GM23338 (cell line): ENCODE data around the gene HECTD2. TPM values are rescaled to one million over a fixed set of nuclear protein-coding genes. Genes with fewer than 3 reads are reported as not detected.

Experiments used
- ATAC-seq: fragments of 200-7000 bp; cut with Tn5 transposase; 3 replicates; pipeline ENCODE4 v1.9.1; 2020
- DNase-seq: peaks from one replicate; pipeline ENCODE4 v3.0.0-alpha.2; 2015; ENCODE audit warnings: low spot score
- H2AFZ ChIP-seq: fragments of 200-600 bp; sonication (generic); 2 replicates; pipeline ENCODE4 v1.8.0; 2016; ENCODE audit warnings: antibody characterized with exemption, mild to moderate bottlenecking, moderate library complexity
- H3F3A ChIP-seq: fragments of 200-600 bp; sonication (generic); replicated peaks from 2 replicates; pipeline ENCODE4 v1.8.0; 2017; ENCODE audit warnings: antibody characterized with exemption, mixed run types, low read depth
- H3K27ac ChIP-seq: fragments of 200-600 bp; sonication (generic); 2 replicates; pipeline ENCODE4 v1.6.1; 2016; ENCODE audit warnings: low read depth
- H3K27me3 ChIP-seq: fragments of 200-600 bp; sonication (generic); 2 replicates; pipeline ENCODE4 v1.8.0; 2016; ENCODE audit warnings: mild to moderate bottlenecking, mixed run types, moderate library complexity; ENCODE audit not compliant: insufficient read depth
- H3K36me3 ChIP-seq: fragments of 200-600 bp; sonication (generic); 2 replicates; pipeline ENCODE4 v1.8.0; 2016; ENCODE audit warnings: mild to moderate bottlenecking; ENCODE audit not compliant: insufficient read depth
- H3K4me1 ChIP-seq: fragments of 200-600 bp; sonication (generic); 2 replicates; pipeline ENCODE4 v1.8.0; 2016; ENCODE audit warnings: mild to moderate bottlenecking, moderate library complexity; ENCODE audit not compliant: insufficient read depth
- H3K4me2 ChIP-seq: fragments of 200-600 bp; sonication (generic); 2 replicates; pipeline ENCODE4 v1.7.1; 2017; ENCODE audit warnings: mixed run types
- H3K4me3 ChIP-seq: fragments of 200-600 bp; sonication (generic); 2 replicates; pipeline ENCODE4 v1.6.1; 2016; ENCODE audit warnings: mixed run types
- H3K79me2 ChIP-seq: fragments of 200-600 bp; sonication (generic); replicated peaks from 2 replicates; pipeline ENCODE4 v1.8.0; 2017; ENCODE audit warnings: mild to moderate bottlenecking; ENCODE audit not compliant: insufficient read depth
- H3K9me2 ChIP-seq: fragments of 200-600 bp; sonication (generic); 2 replicates; pipeline ENCODE4 v1.8.0; 2017; ENCODE audit not compliant: insufficient read depth
- H4K20me1 ChIP-seq: fragments of 200-600 bp; sonication (generic); replicated peaks from 2 replicates; pipeline ENCODE4 v1.8.0; 2017; ENCODE audit warnings: mild to moderate bottlenecking; ENCODE audit not compliant: insufficient read depth
- H3K27ac Mint-ChIP-seq: 2 replicates; pipeline ENCODE4 v1.8.0; 2020; ENCODE audit warnings: inconsistent platforms, mild to moderate bottlenecking, moderate library complexity, mixed read lengths
- H3K27me3 Mint-ChIP-seq: 3 replicates; pipeline ENCODE4 v1.8.0; 2022; ENCODE audit warnings: low read depth, mild to moderate bottlenecking, moderate library complexity, mixed read lengths, inconsistent platforms; ENCODE audit not compliant: insufficient read depth, poor library complexity
- H3K36me3 Mint-ChIP-seq: 3 replicates; pipeline ENCODE4 v1.8.0; 2021; ENCODE audit warnings: low read depth, mild to moderate bottlenecking, inconsistent platforms, moderate library complexity, mixed read lengths
- H3K4me1 Mint-ChIP-seq: 3 replicates; pipeline ENCODE4 v1.8.0; 2020; ENCODE audit warnings: mild to moderate bottlenecking, inconsistent platforms, mixed read lengths
- H3K4me3 Mint-ChIP-seq: 3 replicates; pipeline ENCODE4 v1.8.0; 2021; ENCODE audit warnings: moderate library complexity, mild to moderate bottlenecking, inconsistent platforms, mixed read lengths
- H3K9me3 Mint-ChIP-seq: 3 replicates; pipeline ENCODE4 v1.8.0; 2020; ENCODE audit warnings: moderate library complexity, mild to moderate bottlenecking, inconsistent platforms, mixed read lengths
- CREB1 ChIP-seq: fragments of 250-450 bp; sonication (Bioruptor Pico); IDR thresholded peaks from 2 replicates; pipeline ENCODE4 v1.5.0; 2020; ENCODE audit warnings: low read depth, mild to moderate bottlenecking, moderate library complexity
- CTCF ChIP-seq, 2 experiments: fragments of 200-600 bp in 1 of 2; sonication (generic) in 1 of 2; conservative IDR thresholded peaks; 2 replicates each; pipeline versions ENCODE4 v1.5.1 to v1.6.1; 2016 to 2017; ENCODE audit warnings: antibody characterized with exemption in 2 of 2, low read depth in 2 of 2, mild to moderate bottlenecking in 2 of 2, moderate library complexity in 1 of 2
- EZH2 ChIP-seq: fragments of 200-600 bp; sonication (generic); IDR thresholded peaks from one replicate; pipeline ENCODE4 v1.8.0; 2017; ENCODE audit warnings: antibody characterized with exemption, mild to moderate bottlenecking, low read depth; ENCODE audit not compliant: unreplicated experiment
- EZH2phosphoT487 ChIP-seq: fragments of 200-600 bp; sonication (generic); IDR thresholded peaks from one replicate; pipeline ENCODE4 v1.8.1; 2018; ENCODE audit warnings: antibody characterized with exemption; ENCODE audit not compliant: unreplicated experiment
- JUNB ChIP-seq: IDR thresholded peaks from one replicate; pipeline ENCODE4 v1.6.1; 2016; ENCODE audit warnings: antibody characterized with exemption; ENCODE audit not compliant: unreplicated experiment
- STAT1 ChIP-seq: IDR thresholded peaks from one replicate; pipeline ENCODE4 v1.6.1; 2016; ENCODE audit warnings: antibody characterized with exemption; ENCODE audit not compliant: unreplicated experiment
- ZNF331 ChIP-seq: fragments of 250-450 bp; sonication (Bioruptor Pico); IDR thresholded peaks from 2 replicates; pipeline ENCODE4 v1.5.0; 2020; ENCODE audit warnings: low read depth, mild to moderate bottlenecking, moderate library complexity
- polyA plus RNA-seq: library from polyadenylated mRNA; unstranded; fragments of >200 nt; fragmentation: Nextera tagmentation; extraction: Ambion mirVana; gene quantifications from 2 replicates; pipeline ENCODE4 v1.2.1, GENCODE V29; 2016
- total RNA-seq: library from RNA; depleted of rRNA; stranded (reverse); fragments of >200 nt; shearing (Covaris generic); gene quantifications from 2 replicates; pipeline ENCODE4 v1.2.3, GENCODE V29; 2014
- TF ChIP-seq, protein P1 (sequence below): IDR thresholded peaks from one replicate; pipeline ENCODE4 v1.6.1; 2018; ENCODE audit warnings: antibody characterized with exemption; ENCODE audit not compliant: unreplicated experiment

HECTD2 gene
- total and polyA plus RNA-seq, 2 experiments from 2014 or later, result 8.5 to 14.4 TPM

DNA sequence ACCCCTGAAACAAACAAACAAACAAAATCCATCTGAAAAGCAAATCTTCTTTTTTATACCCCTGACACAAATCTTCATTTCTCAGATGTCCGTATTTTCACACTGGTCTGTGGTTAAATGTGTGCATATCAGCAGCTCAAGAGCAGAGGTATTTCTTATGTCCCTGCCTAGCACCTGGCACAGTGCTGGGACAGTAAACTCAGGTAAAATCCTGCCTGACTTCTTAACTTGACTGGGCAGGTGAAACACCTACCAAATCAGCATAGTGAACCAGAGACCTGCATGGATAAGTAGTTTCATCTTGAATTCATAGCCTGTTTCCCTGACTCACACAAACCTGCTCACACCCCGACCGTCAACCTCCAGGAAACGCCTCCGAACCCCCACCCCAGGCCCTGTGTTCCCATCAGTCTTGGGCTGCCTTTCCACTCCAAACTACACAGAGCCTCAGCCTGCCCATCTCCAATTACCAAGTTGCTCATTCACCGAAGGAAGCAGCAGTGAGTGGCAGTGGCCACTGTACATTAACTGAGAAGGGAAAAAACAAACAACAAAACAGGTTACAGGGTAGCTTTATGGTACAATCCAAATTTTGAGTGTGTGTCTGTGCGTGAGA lies 109.9 kb downstream of the HECTD2 start (continued):
- TF ChIP-seq CTCF (conservative IDR thresholded peaks at IDR 0.05; ENCODE audit: low read depth in 2 of 2), result no peak
- TF ChIP-seq ZNF331 (CRISPR knock-in tag), result no peak

DNA sequence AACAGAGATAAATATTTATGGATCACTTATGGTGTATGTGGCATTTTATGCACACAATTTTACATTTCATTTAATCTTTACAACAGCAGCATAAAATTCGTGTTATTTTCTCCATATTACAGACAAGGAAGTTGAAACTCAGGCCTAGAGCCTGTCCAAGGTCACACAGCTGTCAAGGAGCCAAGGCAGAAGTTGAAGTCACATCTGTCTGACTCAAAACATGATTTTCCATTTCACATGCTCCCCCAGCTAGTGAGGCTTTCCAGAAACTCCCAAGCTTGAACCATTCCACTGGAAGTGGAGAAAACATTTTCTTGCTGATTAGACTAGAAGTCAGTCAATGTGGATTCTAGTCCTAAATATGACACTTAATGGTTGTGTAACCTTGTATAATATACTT lies 110.5 kb downstream of the HECTD2 start:
- Mint-ChIP-seq H3K4me1 (peaks cover 3% of the 10 kb centered on the region; the same call in 2 of the 3 replicates), H3K36me3 (no peaks in the 10 kb centered on the region), H3K4me3 (no peak overlapping the region), H3K9me3 (no peaks in the 10 kb centered on the region), H3K27me3 (peaks cover 1% of the 10 kb centered on the region), H3K27ac (no peak overlapping the region)
- Histone ChIP-seq H3K36me3 (no peaks in the 10 kb centered on the region), H3K4me2 (no peak overlapping the region), H4K20me1 (no peaks in the 10 kb centered on the region), H3K27me3 (no peaks in the 10 kb centered on the region), H3K4me3 (no peak overlapping the region), H3K27ac (no peak overlapping the region), H3K9me2 (0 out of 2 replicates have a peak, but pooled peaks cover 7% of the 10 kb centered on the region), H3F3A (no peaks in the 10 kb centered on the region), H3K79me2 (no peaks in the 10 kb centered on the region), H2AFZ (no peak overlapping the region), H3K4me1 (no peaks in the 10 kb centered on the region)
- DNase-seq, result no peak
- no peak for ATAC-seq
- TF ChIP-seq EZH2phosphoT487 (no peak), JUNB (no peak), STAT1 (no peak)
- TF ChIP-seq, protein P1, sequence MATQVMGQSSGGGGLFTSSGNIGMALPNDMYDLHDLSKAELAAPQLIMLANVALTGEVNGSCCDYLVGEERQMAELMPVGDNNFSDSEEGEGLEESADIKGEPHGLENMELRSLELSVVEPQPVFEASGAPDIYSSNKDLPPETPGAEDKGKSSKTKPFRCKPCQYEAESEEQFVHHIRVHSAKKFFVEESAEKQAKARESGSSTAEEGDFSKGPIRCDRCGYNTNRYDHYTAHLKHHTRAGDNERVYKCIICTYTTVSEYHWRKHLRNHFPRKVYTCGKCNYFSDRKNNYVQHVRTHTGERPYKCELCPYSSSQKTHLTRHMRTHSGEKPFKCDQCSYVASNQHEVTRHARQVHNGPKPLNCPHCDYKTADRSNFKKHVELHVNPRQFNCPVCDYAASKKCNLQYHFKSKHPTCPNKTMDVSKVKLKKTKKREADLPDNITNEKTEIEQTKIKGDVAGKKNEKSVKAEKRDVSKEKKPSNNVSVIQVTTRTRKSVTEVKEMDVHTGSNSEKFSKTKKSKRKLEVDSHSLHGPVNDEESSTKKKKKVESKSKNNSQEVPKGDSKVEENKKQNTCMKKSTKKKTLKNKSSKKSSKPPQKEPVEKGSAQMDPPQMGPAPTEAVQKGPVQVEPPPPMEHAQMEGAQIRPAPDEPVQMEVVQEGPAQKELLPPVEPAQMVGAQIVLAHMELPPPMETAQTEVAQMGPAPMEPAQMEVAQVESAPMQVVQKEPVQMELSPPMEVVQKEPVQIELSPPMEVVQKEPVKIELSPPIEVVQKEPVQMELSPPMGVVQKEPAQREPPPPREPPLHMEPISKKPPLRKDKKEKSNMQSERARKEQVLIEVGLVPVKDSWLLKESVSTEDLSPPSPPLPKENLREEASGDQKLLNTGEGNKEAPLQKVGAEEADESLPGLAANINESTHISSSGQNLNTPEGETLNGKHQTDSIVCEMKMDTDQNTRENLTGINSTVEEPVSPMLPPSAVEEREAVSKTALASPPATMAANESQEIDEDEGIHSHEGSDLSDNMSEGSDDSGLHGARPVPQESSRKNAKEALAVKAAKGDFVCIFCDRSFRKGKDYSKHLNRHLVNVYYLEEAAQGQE, result no peak

- Histone ChIP-seq H3K4me2 (no peak overlapping the region), H3K79me2 (no peaks in the 10 kb centered on the region), H3F3A (no peaks in the 10 kb centered on the region), H3K9me2 (0 out of 2 replicates have a peak, but pooled peaks cover 7% of the 10 kb centered on the region), H3K36me3 (no peaks in the 10 kb centered on the region), H3K27ac (no peak overlapping the region), H3K27me3 (no peaks in the 10 kb centered on the region), H3K4me3 (no peak overlapping the region), H2AFZ (no peak overlapping the region), H3K4me1 (no peaks in the 10 kb centered on the region), H4K20me1 (no peaks in the 10 kb centered on the region)
- Mint-ChIP-seq H3K27ac (no peak overlapping the region), H3K4me1 (peaks cover 3% of the 10 kb centered on the region; the same call in 2 of the 3 replicates), H3K4me3 (no peak overlapping the region), H3K36me3 (no peaks in the 10 kb centered on the region), H3K27me3 (peaks cover 1% of the 10 kb centered on the region), H3K9me3 (no peaks in the 10 kb centered on the region)
- ATAC-seq (no peak), DNase-seq (no peak)
- no peak for TF ChIP-seq CREB1 (CRISPR knock-in tag)
- no peak for TF ChIP-seq ZNF331 (CRISPR knock-in tag)
- TF ChIP-seq STAT1, result no peak
- no peak for TF ChIP-seq EZH2phosphoT487
- no peak for TF ChIP-seq EZH2
- TF ChIP-seq, protein P1, result no peak
Measured at GRCh38 chr10:91521439-91521838, 111.3 kb downstream of the HECTD2 start.
